Ishikawa (cell line): Measurements from ENCODE around the gene UQCRH.

ENCODE experiments used
- CREB1 ChIP-seq: IDR thresholded peaks from 2 replicates; pipeline ENCODE4 v1.6.1; 2012; ENCODE audit warnings: low read depth
- RAD21 ChIP-seq: IDR thresholded peaks from 2 replicates; pipeline ENCODE4 v1.6.1; 2012; ENCODE audit warnings: low read depth
- YY1 ChIP-seq: IDR thresholded peaks from 2 replicates; pipeline ENCODE4 v1.6.1; 2012; ENCODE audit warnings: low read depth
- TF ChIP-seq, protein P1 (sequence below): IDR thresholded peaks from 2 replicates; pipeline ENCODE4 v1.6.1; 2012

DNA sequence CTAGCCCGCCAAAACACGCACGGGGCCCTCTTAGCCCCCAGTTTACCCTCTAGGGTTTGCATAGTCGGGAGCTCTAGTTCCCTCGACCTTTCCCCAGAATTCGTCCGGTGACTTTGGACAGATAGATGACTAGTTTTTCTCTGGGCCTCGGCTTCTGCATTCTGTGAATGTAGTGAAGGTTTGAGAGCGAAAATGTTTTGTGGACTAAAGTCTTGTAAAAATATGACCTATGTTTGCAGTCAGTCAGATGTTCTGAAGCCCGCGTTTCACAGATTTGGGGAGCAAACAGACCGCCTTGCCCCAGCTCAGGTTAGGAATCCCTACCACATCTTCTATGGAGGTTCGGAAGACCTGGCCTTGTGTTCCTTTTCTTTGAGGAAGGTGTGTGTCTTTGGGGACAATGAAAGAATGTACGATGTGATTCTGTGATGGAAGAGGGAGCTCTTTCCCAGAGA is 401 bp downstream of the UQCRH start:
- TF ChIP-seq, protein P1, sequence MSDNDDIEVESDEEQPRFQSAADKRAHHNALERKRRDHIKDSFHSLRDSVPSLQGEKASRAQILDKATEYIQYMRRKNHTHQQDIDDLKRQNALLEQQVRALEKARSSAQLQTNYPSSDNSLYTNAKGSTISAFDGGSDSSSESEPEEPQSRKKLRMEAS = no peak
- TF ChIP-seq RAD21 (no peak), YY1 (no peak), CREB1 (no peak)
